Naive B cell (primary cell): ENCODE results near the gene S100PBP. TPM values are rescaled to one million over a fixed set of nuclear protein-coding genes. Genes with fewer than 3 reads are reported as not detected.
"Not testable (repeated sequence)": the region's sequence is repeated elsewhere in the genome, so short reads cannot be mapped to it uniquely, and the experiment has no call there.

Source experiments
- ATAC-seq, 2 donors: fragments of 150-1000 bp; cut with Tn5 transposase; 2 replicates each; pipeline ENCODE4 v1.10.0; 2021; ENCODE audit warnings: low read depth in 2 of 2, mild to moderate bottlenecking in 2 of 2, moderate library complexity in 2 of 2
- DNase-seq: peaks from one replicate; pipeline ENCODE4 v3.0.0; 2022
- H3K27ac Mint-ChIP-seq, 6 donors: one replicate each; pipeline ENCODE4 v1.8.0; 2020 to 2022; ENCODE audit warnings: mild to moderate bottlenecking in 6 of 6, mixed read lengths in 6 of 6, moderate library complexity in 5 of 6, inconsistent platforms in 2 of 6
- H3K27me3 Mint-ChIP-seq, 3 donors: one replicate each; pipeline ENCODE4 v1.8.0; 2021 to 2022; ENCODE audit warnings: mixed read lengths in 3 of 3, mild to moderate bottlenecking in 1 of 3
- H3K36me3 Mint-ChIP-seq, 2 donors: one replicate each; pipeline ENCODE4 v1.8.0; 2020 to 2022; ENCODE audit warnings: mixed read lengths in 2 of 2, inconsistent platforms in 1 of 2, mild to moderate bottlenecking in 1 of 2
- H3K4me1 Mint-ChIP-seq, 3 donors: one replicate each; pipeline ENCODE4 v1.8.0; 2020 to 2022; ENCODE audit warnings: mixed read lengths in 3 of 3, inconsistent platforms in 1 of 3, mild to moderate bottlenecking in 1 of 3, moderate library complexity in 1 of 3
- H3K4me3 Mint-ChIP-seq, 8 donors: one replicate each; pipeline ENCODE4 v1.8.0; 2020 to 2022; ENCODE audit warnings: mild to moderate bottlenecking in 8 of 8, mixed read lengths in 8 of 8, moderate library complexity in 8 of 8, inconsistent platforms in 2 of 8
- H3K9me3 Mint-ChIP-seq, 7 donors: one replicate each; pipeline ENCODE4 v1.8.0; 2020 to 2022; ENCODE audit warnings: mixed read lengths in 7 of 7, mild to moderate bottlenecking in 5 of 7, inconsistent platforms in 2 of 7, moderate library complexity in 1 of 7
- polyA plus RNA-seq, 6 donors: library from polyadenylated mRNA; unstranded; fragments of 300-500 nt; fragmentation: Illumina TruSeq; gene quantifications; one replicate each; pipeline ENCODE4 v1.2.3, GENCODE V29; 2021; ENCODE audit warnings: low read depth in 6 of 6

The S100PBP gene
- polyA plus RNA-seq, 6 donors from 2014 or later, result 3.6 to 24.5 (median 16.3) TPM

GRCh38 chr1:32798679-32799416 is 18.6 kb upstream of the S100PBP start:
- Mint-ChIP-seq H3K36me3 (peaks cover 11% of the 10 kb centered on the region in 2 donors), H3K27me3 (no peaks in the 10 kb centered on the region), H3K4me3 (peak overlapping the region in 3 of 8 donors; percentile 2 to 13 (median 4)), H3K9me3 (no peaks in the 10 kb centered on the region), H3K27ac (peak overlapping the region in 5 of 6 donors; percentile 44 to 83 (median 57)), H3K4me1 (peaks cover 11 to 39% (median 13%) of the 10 kb centered on the region in 3 donors)
- DNase-seq, result no peak
- peak; percentile 61 to 83 for ATAC-seq

GRCh38 chr1:32801096-32801715 is 16.2 kb upstream of the S100PBP start:
- Mint-ChIP-seq H3K27ac (no peak overlapping the region), H3K36me3 (peaks cover 14 to 23% of the 10 kb centered on the region in 2 donors), H3K27me3 (no peaks in the 10 kb centered on the region), H3K4me1 (peaks cover 11 to 38% (median 11%) of the 10 kb centered on the region in 3 donors), H3K4me3 (no peak overlapping the region), H3K9me3 (no peaks in the 10 kb centered on the region)
- ATAC-seq (no peak), DNase-seq (no peak)

DNA sequence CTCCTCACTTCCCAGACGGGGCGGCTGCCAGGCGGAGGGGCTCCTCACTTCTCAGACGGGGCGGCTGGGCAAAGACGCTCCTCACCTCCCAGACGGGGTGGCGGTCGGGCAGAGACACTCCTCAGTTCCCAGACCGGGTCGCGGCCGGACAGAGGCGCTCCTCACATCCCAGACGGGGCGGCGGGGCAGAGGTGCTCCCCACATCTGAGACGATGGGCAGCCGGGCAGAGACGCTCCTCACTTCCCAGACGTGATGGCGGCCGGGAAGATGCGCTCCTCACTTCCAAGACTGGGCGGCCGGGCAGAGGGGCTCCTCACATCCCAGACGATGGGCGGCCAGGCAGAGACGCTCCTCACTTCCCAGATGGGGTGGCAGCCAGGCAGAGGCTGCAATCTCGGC is 13.0 kb upstream of the S100PBP start:
- H3K27me3 Mint-ChIP-seq, ATAC-seq, DNase-seq, H3K9me3 Mint-ChIP-seq, H3K4me3 Mint-ChIP-seq: not testable (repeated sequence)
- Mint-ChIP-seq H3K4me1 (peaks cover 0 to 17% (median 7%) of the 10 kb centered on the region in 3 donors), H3K27ac (peak overlapping the region in 1 of 6 donors; percentile 67), H3K36me3 (peaks cover 18 to 24% of the 10 kb centered on the region in 2 donors)

- no peak for DNase-seq
- H3K9me3 Mint-ChIP-seq, result no peaks in the 10 kb centered on the region
- peaks cover 16 to 18% of the 10 kb centered on the region in 2 donors for H3K36me3 Mint-ChIP-seq
- no peak for ATAC-seq
- peaks cover 0 to 7% (median 6%) of the 10 kb centered on the region in 3 donors for H3K4me1 Mint-ChIP-seq
- H3K4me3 Mint-ChIP-seq, result no peak overlapping the region
- no peak overlapping the region for H3K27ac Mint-ChIP-seq
- no peaks in the 10 kb centered on the region for H3K27me3 Mint-ChIP-seq
Measured at GRCh38 chr1:32806290-32806689, 11.2 kb upstream of the S100PBP start.

- Mint-ChIP-seq H3K9me3 (no peaks in the 10 kb centered on the region), H3K27ac (no peak overlapping the region), H3K4me1 (peaks cover 0 to 9% (median 7%) of the 10 kb centered on the region in 3 donors), H3K36me3 (peaks cover 13 to 14% of the 10 kb centered on the region in 2 donors), H3K27me3 (no peaks in the 10 kb centered on the region), H3K4me3 (no peak overlapping the region)
- ATAC-seq (no peak), DNase-seq (no peak)
Measured at GRCh38 chr1:32806910-32807523, 10.4 kb upstream of the S100PBP start.

DNA sequence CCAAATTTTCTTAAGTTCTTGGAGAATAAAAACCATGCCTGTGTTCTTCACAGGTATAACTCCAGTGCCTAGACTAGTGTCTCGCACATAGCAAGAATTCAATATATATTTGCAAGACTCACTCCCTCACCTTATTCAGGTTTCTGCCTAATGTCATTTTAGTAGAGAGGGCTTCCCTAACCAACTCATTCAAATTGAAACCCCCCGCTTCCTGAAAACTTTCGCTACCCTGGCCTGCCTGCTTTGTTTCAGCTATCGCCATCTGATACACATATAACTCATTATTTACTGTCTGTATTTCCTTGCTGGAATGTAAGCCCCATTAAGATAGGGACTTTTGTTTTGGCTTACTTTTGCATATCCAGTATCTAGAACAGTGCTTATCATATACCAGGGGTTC is 8.9 kb upstream of the S100PBP start:
- Mint-ChIP-seq H3K4me1 (peaks cover 0 to 22% (median 12%) of the 10 kb centered on the region in 3 donors), H3K9me3 (no peaks in the 10 kb centered on the region), H3K27me3 (no peaks in the 10 kb centered on the region), H3K27ac (no peak overlapping the region), H3K36me3 (peaks cover 9 to 13% of the 10 kb centered on the region in 2 donors), H3K4me3 (no peak overlapping the region)
- DNase-seq (no peak), ATAC-seq (no peak)

DNA sequence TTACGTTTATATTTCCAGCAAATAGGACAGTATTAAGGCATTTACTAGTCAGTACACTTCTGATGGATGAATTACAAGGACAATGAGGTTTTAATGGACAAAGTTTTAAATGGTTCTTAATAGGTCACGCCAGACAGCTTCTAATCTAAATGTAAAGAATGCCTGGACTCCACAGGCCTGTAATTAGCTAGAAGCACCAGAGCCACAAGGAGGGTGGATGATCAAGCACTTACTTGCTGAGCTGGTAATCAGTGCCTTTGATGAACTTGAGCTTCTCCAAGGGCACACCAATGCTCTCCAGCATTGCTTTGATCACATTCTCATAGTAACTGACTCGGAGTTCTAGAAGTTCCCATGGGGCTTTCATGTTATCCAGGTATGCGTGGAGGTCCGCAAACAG is 7.1 kb upstream of the S100PBP start:
- peaks cover 0 to 2% (median 0%) of the 10 kb centered on the region in 7 donors for H3K9me3 Mint-ChIP-seq
- ATAC-seq, result no peak
- no peak overlapping the region for H3K4me3 Mint-ChIP-seq
- H3K4me1 Mint-ChIP-seq, result peaks cover 11 to 32% (median 20%) of the 10 kb centered on the region in 3 donors
- no peaks in the 10 kb centered on the region for H3K27me3 Mint-ChIP-seq
- H3K36me3 Mint-ChIP-seq, result peaks cover 9% of the 10 kb centered on the region in 2 donors
- no peak overlapping the region for H3K27ac Mint-ChIP-seq
- DNase-seq, result no peak

- ATAC-seq (no peak), DNase-seq (no peak)
- Mint-ChIP-seq H3K9me3 (peaks cover 0 to 2% (median 0%) of the 10 kb centered on the region in 7 donors), H3K27me3 (no peaks in the 10 kb centered on the region), H3K36me3 (peaks cover 0 to 4% of the 10 kb centered on the region in 2 donors), H3K4me1 (peaks cover 16 to 41% (median 24%) of the 10 kb centered on the region in 3 donors), H3K4me3 (no peak overlapping the region), H3K27ac (peak overlapping the region in 1 of 6 donors; percentile 31)
Measured at GRCh38 chr1:32811265-32811664, 6.2 kb upstream of the S100PBP start.

DNA sequence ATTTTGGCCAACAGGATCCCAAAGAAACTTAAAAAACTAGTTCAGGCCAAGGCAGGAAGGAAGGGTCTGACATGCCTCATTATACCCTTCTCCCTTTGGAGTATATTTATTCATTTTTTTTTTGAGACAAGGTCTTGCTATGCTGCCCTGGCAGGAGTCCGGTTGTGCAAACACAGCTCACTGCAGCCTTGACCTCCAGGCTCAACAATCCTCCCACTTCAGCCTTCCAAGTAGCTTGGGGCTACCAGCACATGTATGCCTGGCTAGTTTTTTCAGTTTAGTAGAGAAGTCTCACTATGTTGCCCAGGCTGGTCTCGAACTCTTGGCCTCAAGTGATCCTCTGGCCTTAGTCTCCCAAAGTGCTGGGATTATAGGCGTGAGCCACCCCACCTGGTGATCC is 5.5 kb upstream of the S100PBP start:
- H3K4me3 Mint-ChIP-seq, result no peak overlapping the region
- peak overlapping the region in 2 of 6 donors; percentile 11 to 78 for H3K27ac Mint-ChIP-seq
- peaks cover 0 to 4% of the 10 kb centered on the region in 2 donors for H3K36me3 Mint-ChIP-seq

DNA sequence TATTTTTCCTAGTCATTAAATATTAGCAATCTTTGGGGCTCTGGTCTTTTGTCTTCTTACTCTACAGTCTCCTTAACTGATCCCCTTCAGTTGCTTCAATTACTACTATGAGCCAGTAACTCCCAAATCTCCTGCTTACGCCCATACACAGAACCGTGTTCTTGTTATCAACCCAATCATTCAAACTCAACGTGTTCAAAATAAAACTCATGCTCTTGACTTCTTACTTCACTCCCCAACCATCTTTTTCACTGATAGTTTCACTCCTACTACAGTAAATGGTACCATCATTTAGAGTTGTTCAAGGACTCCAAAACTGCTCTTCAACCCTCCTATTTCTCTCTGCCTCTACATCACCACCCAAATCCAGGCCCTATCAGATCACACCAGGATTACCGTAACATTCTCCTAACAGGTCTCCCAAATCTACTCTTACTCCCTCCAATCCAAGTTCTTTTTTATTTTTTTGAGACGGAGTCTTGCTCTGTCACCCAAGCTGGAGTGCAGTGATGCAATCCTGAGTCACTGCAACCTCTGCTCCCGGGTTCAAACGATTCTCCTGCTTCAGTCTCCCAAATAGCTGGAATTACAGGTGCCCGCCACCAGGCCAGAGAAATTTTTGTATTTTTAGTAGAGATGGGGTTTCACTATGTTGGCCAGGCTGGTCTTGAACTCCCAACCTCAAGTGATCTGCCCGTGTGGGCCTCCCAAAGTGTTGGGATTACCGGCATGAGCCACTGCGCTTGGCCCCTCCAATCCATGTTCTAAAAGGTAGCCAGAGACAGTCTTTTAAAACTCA is 3.3 kb upstream of the S100PBP start:
- Mint-ChIP-seq H3K4me1 (peaks cover 31 to 58% (median 42%) of the 10 kb centered on the region in 3 donors), H3K9me3 (peaks cover 0 to 2% (median 0%) of the 10 kb centered on the region in 7 donors), H3K4me3 (peak overlapping the region in 2 of 8 donors; percentile 17 to 83), H3K27me3 (no peaks in the 10 kb centered on the region), H3K36me3 (peaks cover 0 to 4% of the 10 kb centered on the region in 2 donors), H3K27ac (no peak overlapping the region)
- ATAC-seq, result no peak
- no peak for DNase-seq

More for the DNA sequence above, 5.5 kb upstream of the S100PBP start:
- peaks cover 0 to 2% (median 0%) of the 10 kb centered on the region in 7 donors for H3K9me3 Mint-ChIP-seq
- no peak for DNase-seq
- no peaks in the 10 kb centered on the region for H3K27me3 Mint-ChIP-seq
- ATAC-seq, result no peak
- H3K4me1 Mint-ChIP-seq, result peaks cover 22 to 47% (median 30%) of the 10 kb centered on the region in 3 donors

GRCh38 chr1:32816676-32817158 is 736 bp upstream of the S100PBP start:
- peaks cover 0 to 2% (median 0%) of the 10 kb centered on the region in 7 donors for H3K9me3 Mint-ChIP-seq
- no peaks in the 10 kb centered on the region for H3K27me3 Mint-ChIP-seq
- H3K4me3 Mint-ChIP-seq, result peak overlapping the region; percentile 86 to 99 (median 97)
- H3K27ac Mint-ChIP-seq, result peak overlapping the region; percentile 90 to 99 (median 94)
- H3K36me3 Mint-ChIP-seq, result no peaks in the 10 kb centered on the region
- peaks cover 42 to 74% (median 44%) of the 10 kb centered on the region in 3 donors for H3K4me1 Mint-ChIP-seq
- ATAC-seq, result peak in 1 of 2 donors; percentile 10
- no peak for DNase-seq

DNA sequence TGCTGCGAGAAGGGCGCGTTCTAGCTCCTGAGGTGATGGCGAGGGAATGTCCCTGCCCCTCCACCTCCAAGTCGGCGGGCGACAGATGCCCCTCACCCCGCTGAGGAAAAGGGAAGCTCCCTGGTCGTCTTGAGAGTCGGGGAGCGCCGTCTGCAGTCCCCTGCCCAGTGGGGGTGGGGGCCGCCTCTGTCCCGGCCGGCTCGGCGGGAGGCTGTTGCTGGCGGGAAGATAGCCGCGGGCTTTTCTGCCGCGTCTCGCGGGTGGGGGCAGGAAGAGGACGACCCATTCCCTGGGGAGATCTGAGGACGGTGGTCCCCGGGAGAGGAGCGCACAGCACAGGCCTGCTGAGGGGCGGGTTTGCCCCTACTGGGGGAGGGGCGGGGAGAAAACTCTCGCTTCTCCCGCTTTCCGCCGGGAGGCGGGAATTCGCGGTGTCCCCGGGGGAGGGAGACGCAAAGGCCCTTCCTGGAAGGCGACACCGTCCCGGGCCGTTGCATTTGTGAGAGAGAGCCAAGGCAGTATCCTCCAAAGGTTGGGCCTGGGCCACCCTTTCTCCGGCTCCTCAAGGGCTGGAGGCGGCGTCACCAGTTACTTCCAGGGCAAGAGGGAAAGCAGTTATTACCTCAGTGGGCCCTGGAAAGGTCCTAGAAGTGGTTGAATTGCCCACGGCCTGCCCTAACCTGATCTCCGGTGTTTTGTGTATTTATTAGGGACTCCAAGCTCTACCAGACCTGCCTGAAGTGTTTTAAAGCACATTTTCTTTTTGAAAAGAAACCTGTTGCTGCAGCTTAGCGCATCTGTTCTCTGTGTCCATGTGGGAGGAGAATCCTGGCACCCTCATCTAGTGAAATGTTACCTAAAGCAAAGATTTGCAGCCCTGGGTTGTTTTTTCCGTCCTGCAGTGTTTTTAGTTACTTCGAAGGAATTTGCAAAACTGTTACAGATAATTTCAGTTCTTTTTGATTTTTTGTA is 648 bp downstream of the S100PBP start:
- Mint-ChIP-seq H3K4me3 (peak overlapping the region; percentile 86 to 99 (median 97)), H3K4me1 (peaks cover 42 to 78% (median 45%) of the 10 kb centered on the region in 3 donors), H3K9me3 (peaks cover 0 to 2% (median 0%) of the 10 kb centered on the region in 7 donors), H3K36me3 (no peaks in the 10 kb centered on the region), H3K27me3 (no peaks in the 10 kb centered on the region), H3K27ac (peak overlapping the region; percentile 69 to 99 (median 93))
- ATAC-seq (no peak), DNase-seq (no peak)
